ENCODE results near the gene DHDH. TPM values are rescaled to one million over a fixed set of nuclear protein-coding genes. Genes with fewer than 3 reads are reported as not detected.

DHDH gene
- total and polyA plus RNA-seq, 2 of the 13 experiments (the other 11 are each of a cell fraction or from before 2014, with no cell fraction given), result 0.13 to 0.91 TPM

DNA sequence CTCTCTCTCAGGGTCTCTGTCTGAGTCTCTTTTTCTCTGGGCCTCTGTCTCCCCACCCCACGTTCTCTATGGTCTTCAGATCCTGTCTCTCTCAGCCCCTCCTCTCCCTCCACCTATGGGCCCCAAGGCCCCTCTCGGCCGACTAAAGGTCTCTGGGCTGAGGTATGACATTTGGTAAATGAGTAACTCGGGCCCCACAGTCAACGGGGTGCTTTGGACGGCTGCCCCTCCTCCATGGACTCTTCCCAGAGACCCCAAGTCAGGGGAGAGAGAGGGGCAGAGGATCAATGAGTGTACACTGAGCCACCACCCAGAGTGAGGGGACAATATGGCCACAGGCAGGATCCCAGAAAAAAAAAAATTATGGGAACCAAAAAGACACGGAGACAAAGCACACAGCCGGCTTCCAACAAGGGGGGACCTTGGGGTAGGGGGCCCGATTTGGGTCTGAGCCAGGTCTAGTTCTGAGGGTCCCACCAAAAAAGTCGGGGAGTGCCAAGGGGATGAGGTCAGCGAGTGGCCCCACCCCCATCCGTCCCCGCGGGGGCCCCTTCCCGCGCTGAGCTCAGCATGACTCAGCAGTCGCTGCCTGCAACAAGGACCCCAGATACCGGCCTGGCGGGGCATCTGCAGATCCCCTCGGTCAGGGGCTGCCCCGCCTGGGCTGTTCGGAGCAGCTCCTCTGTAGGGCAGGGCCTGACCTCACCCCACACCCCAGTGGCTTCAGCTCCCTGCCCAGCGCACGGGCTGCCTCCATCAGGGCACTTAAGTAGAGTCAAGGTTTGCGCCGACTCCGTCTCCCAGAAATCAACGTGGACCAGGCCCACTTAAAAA, 30.1 kb downstream of the DHDH start (continued):
- TF ChIP-seq MED8 (CRISPR knock-in tag; IDR thresholded peaks at IDR 0.05; ENCODE audit: insufficient replicate concordance) (peak; percentile 75), GATAD2A (CRISPR knock-in tag; IDR thresholded peaks at IDR 0.05) (peak; percentile 91), ZNF331 (CRISPR knock-in tag; IDR thresholded peaks at IDR 0.05) (peak; percentile 43; the same call in 1 of the 2 replicates), NFE2L1 (CRISPR knock-in tag; IDR thresholded peaks at IDR 0.05; ENCODE audit: borderline replicate concordance) (peak; percentile 98), ZNF101 (CRISPR knock-in tag; IDR thresholded peaks at IDR 0.05; ENCODE audit: borderline replicate concordance, low read depth) (no peak), EP300 (IDR thresholded peaks at IDR 0.05; ENCODE audit: low read depth in 2 of 2, low read length in 2 of 2) (peak; percentile 72 to 83), EP300 (CRISPR knock-in tag; IDR thresholded peaks at IDR 0.05; ENCODE audit: borderline replicate concordance) (peak; percentile 88), ZEB1 (IDR thresholded peaks at IDR 0.05; ENCODE audit: insufficient replicate concordance, low read depth) (no peak), ZNF781 (CRISPR knock-in tag; IDR thresholded peaks at IDR 0.05; ENCODE audit: borderline replicate concordance, not compliant biosample characterization) (peak; percentile 20), NR2F2 (IDR thresholded peaks at IDR 0.05; ENCODE audit: borderline replicate concordance, low read depth) (0 out of 2 replicates have a peak, but pooled peaks have one; percentile 25), MAFG (CRISPR knock-in tag; IDR thresholded peaks at IDR 0.05) (peak; percentile 100), KLF13 (CRISPR knock-in tag; IDR thresholded peaks at IDR 0.05) (no peak; the same call in 1 of the 2 replicates), ATF1 (CRISPR knock-in tag; IDR thresholded peaks at IDR 0.05) (peak; percentile 54), HOXA7 (CRISPR knock-in tag; IDR thresholded peaks at IDR 0.05) (no peak), KDM3A (CRISPR knock-in tag; IDR thresholded peaks at IDR 0.05; ENCODE audit: low read depth) (peak; percentile 78; the same call in 1 of the 2 replicates), ZSCAN9 (CRISPR knock-in tag; IDR thresholded peaks at IDR 0.05; ENCODE audit: borderline replicate concordance) (peak; percentile 74)
- TF ChIP-seq, protein P1, sequence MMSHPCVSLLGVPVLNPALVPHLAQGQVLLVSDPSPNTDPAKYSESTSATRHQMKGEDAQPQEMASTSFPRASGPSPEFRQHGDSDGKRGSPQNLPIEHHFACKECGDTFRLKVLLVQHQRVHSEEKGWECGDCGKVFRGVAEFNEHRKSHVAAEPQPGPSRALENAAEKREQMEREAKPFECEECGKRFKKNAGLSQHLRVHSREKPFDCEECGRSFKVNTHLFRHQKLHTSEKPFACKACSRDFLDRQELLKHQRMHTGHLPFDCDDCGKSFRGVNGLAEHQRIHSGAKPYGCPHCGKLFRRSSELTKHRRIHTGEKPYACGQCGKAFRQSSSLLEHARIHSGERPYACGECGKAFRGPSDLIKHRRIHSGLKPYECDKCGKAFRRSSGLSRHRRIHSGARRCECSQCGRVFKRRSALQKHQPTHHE (CRISPR knock-in tag; IDR thresholded peaks at IDR 0.05; ENCODE audit: borderline replicate concordance), result no peak
- TF ChIP-seq, protein P2, sequence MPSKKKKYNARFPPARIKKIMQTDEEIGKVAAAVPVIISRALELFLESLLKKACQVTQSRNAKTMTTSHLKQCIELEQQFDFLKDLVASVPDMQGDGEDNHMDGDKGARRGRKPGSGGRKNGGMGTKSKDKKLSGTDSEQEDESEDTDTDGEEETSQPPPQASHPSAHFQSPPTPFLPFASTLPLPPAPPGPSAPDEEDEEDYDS (CRISPR knock-in tag; IDR thresholded peaks at IDR 0.05), result peak; percentile 84
- TF ChIP-seq, protein P3, sequence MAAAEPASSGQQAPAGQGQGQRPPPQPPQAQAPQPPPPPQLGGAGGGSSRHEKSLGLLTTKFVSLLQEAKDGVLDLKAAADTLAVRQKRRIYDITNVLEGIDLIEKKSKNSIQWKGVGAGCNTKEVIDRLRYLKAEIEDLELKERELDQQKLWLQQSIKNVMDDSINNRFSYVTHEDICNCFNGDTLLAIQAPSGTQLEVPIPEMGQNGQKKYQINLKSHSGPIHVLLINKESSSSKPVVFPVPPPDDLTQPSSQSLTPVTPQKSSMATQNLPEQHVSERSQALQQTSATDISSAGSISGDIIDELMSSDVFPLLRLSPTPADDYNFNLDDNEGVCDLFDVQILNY (CRISPR knock-in tag; conservative IDR thresholded peaks at IDR 0.05), result peak; percentile 89
- TF ChIP-seq, protein P4, sequence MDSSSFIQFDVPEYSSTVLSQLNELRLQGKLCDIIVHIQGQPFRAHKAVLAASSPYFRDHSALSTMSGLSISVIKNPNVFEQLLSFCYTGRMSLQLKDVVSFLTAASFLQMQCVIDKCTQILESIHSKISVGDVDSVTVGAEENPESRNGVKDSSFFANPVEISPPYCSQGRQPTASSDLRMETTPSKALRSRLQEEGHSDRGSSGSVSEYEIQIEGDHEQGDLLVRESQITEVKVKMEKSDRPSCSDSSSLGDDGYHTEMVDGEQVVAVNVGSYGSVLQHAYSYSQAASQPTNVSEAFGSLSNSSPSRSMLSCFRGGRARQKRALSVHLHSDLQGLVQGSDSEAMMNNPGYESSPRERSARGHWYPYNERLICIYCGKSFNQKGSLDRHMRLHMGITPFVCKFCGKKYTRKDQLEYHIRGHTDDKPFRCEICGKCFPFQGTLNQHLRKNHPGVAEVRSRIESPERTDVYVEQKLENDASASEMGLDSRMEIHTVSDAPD (CRISPR knock-in tag; IDR thresholded peaks at IDR 0.05), result peak; percentile 78; the same call in 1 of the 2 replicates
- TF ChIP-seq, protein P5, sequence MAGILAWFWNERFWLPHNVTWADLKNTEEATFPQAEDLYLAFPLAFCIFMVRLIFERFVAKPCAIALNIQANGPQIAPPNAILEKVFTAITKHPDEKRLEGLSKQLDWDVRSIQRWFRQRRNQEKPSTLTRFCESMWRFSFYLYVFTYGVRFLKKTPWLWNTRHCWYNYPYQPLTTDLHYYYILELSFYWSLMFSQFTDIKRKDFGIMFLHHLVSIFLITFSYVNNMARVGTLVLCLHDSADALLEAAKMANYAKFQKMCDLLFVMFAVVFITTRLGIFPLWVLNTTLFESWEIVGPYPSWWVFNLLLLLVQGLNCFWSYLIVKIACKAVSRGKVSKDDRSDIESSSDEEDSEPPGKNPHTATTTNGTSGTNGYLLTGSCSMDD (CRISPR knock-in tag; IDR thresholded peaks at IDR 0.05), result no peak
- TF ChIP-seq, protein P6, sequence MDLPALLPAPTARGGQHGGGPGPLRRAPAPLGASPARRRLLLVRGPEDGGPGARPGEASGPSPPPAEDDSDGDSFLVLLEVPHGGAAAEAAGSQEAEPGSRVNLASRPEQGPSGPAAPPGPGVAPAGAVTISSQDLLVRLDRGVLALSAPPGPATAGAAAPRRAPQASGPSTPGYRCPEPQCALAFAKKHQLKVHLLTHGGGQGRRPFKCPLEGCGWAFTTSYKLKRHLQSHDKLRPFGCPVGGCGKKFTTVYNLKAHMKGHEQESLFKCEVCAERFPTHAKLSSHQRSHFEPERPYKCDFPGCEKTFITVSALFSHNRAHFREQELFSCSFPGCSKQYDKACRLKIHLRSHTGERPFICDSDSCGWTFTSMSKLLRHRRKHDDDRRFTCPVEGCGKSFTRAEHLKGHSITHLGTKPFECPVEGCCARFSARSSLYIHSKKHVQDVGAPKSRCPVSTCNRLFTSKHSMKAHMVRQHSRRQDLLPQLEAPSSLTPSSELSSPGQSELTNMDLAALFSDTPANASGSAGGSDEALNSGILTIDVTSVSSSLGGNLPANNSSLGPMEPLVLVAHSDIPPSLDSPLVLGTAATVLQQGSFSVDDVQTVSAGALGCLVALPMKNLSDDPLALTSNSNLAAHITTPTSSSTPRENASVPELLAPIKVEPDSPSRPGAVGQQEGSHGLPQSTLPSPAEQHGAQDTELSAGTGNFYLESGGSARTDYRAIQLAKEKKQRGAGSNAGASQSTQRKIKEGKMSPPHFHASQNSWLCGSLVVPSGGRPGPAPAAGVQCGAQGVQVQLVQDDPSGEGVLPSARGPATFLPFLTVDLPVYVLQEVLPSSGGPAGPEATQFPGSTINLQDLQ (CRISPR knock-in tag; IDR thresholded peaks at IDR 0.05), result peak; percentile 68; the same call in 1 of the 2 replicates
